Measurements from ENCODE around the gene ARHGEF7.

Gene ARHGEF7

DNA sequence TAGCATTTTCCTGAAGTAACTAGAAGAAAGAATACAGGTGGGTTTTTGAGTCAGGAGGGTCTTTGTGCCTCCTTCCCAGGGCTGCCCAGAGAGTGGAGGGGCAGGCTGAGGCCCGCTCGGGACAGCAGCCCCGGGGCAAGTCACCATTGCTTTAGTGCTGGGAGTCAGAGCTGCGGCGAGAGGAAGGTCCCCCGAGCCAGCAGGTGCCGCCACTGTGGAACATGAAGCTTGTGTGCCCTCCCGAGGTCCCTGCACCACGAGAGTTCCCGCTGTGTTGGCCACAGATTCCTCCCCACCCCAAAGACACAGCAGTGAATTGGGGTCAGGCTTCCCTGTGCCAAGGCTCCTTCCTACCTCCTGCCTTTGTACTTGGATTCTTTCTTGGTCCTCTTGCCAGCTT lies 154.4 kb downstream of the ARHGEF7 start:
- no peak overlapping the region for H3K9ac ChIP-seq (ENCODE audit: low read length)
- H3K27me3 ChIP-seq (ENCODE audit: low read depth, low read length) = no peaks in the 10 kb centered on the region
- H3K36me3 ChIP-seq (replicated peaks; ENCODE audit: low read depth, low read length) = peaks cover 32% of the 10 kb centered on the region
- H2AFZ ChIP-seq (ENCODE audit: low read depth, low read length) = no peak overlapping the region
- no peaks in the 10 kb centered on the region for H3K79me2 ChIP-seq (ENCODE audit: low read length)
- H3K9me3 ChIP-seq (ENCODE audit: insufficient read depth, low read length) = no peaks in the 10 kb centered on the region
- no peak overlapping the region for H3K27ac ChIP-seq (ENCODE audit: low read length)
- no peak overlapping the region for H3K4me2 ChIP-seq (ENCODE audit: low read length)
- H3K4me1 ChIP-seq (ENCODE audit: low read length) = no peaks in the 10 kb centered on the region
- H3K4me3 ChIP-seq (ENCODE audit: low read length) = no peak overlapping the region
- peaks cover 28% of the 10 kb centered on the region; the same call in 1 of the 2 replicates for H4K20me1 ChIP-seq (ENCODE audit: insufficient read depth, low read length)
- TF ChIP-seq CTCF (IDR thresholded peaks at IDR 0.05; ENCODE audit: low read depth, low read length) (no peak), EZH2phosphoT487 (IDR thresholded peaks at IDR 0.05; ENCODE audit: low read depth) (no peak)

GRCh38 chr13:111270126-111270525 lies 155.0 kb downstream of the ARHGEF7 start:
- Histone ChIP-seq H3K79me2 (ENCODE audit: low read length) (no peaks in the 10 kb centered on the region), H3K4me2 (ENCODE audit: low read length) (no peak overlapping the region), H3K36me3 (replicated peaks; ENCODE audit: low read depth, low read length) (peaks cover 34% of the 10 kb centered on the region), H3K27me3 (ENCODE audit: low read depth, low read length) (no peaks in the 10 kb centered on the region), H3K4me3 (ENCODE audit: low read length) (no peak overlapping the region), H3K27ac (ENCODE audit: low read length) (no peak overlapping the region), H3K4me1 (ENCODE audit: low read length) (peaks cover 6% of the 10 kb centered on the region), H2AFZ (ENCODE audit: low read depth, low read length) (no peak overlapping the region), H4K20me1 (ENCODE audit: insufficient read depth, low read length) (peaks cover 28% of the 10 kb centered on the region; the same call in 1 of the 2 replicates), H3K9ac (ENCODE audit: low read length) (no peak overlapping the region), H3K9me3 (ENCODE audit: insufficient read depth, low read length) (no peaks in the 10 kb centered on the region)
- TF ChIP-seq EZH2phosphoT487 (IDR thresholded peaks at IDR 0.05; ENCODE audit: low read depth) (no peak), CTCF (IDR thresholded peaks at IDR 0.05; ENCODE audit: low read depth, low read length) (no peak)

GRCh38 chr13:111270765-111271698 lies 155.9 kb downstream of the ARHGEF7 start:
- H4K20me1 ChIP-seq (ENCODE audit: insufficient read depth, low read length) = peaks cover 23% of the 10 kb centered on the region; the same call in 1 of the 2 replicates
- H3K79me2 ChIP-seq (ENCODE audit: low read length) = no peaks in the 10 kb centered on the region
- no peak overlapping the region for H3K27ac ChIP-seq (ENCODE audit: low read length)
- peaks cover 15% of the 10 kb centered on the region for H3K4me1 ChIP-seq (ENCODE audit: low read length)
- H3K36me3 ChIP-seq (replicated peaks; ENCODE audit: low read depth, low read length) = peaks cover 38% of the 10 kb centered on the region
- H3K4me2 ChIP-seq (ENCODE audit: low read length) = no peak overlapping the region
- no peak for TF ChIP-seq CTCF (IDR thresholded peaks at IDR 0.05; ENCODE audit: low read depth, low read length)
- TF ChIP-seq EZH2phosphoT487 (IDR thresholded peaks at IDR 0.05; ENCODE audit: low read depth) = no peak
- H2AFZ ChIP-seq (ENCODE audit: low read depth, low read length) = no peak overlapping the region
- H3K27me3 ChIP-seq (ENCODE audit: low read depth, low read length) = no peaks in the 10 kb centered on the region
- no peaks in the 10 kb centered on the region for H3K9me3 ChIP-seq (ENCODE audit: insufficient read depth, low read length)
- no peak overlapping the region for H3K9ac ChIP-seq (ENCODE audit: low read length)
- H3K4me3 ChIP-seq (ENCODE audit: low read length) = no peak overlapping the region

- H3K27me3 ChIP-seq (ENCODE audit: low read depth, low read length) = no peaks in the 10 kb centered on the region
- no peak overlapping the region for H3K27ac ChIP-seq (ENCODE audit: low read length)
- H3K79me2 ChIP-seq (ENCODE audit: low read length) = no peaks in the 10 kb centered on the region
- no peak overlapping the region for H3K4me2 ChIP-seq (ENCODE audit: low read length)
- H3K9me3 ChIP-seq (ENCODE audit: insufficient read depth, low read length) = no peaks in the 10 kb centered on the region
- peaks cover 20% of the 10 kb centered on the region for H3K4me1 ChIP-seq (ENCODE audit: low read length)
- no peak overlapping the region for H2AFZ ChIP-seq (ENCODE audit: low read depth, low read length)
- no peak for TF ChIP-seq CTCF (IDR thresholded peaks at IDR 0.05; ENCODE audit: low read depth, low read length)
- TF ChIP-seq EZH2phosphoT487 (IDR thresholded peaks at IDR 0.05; ENCODE audit: low read depth) = no peak
- H3K9ac ChIP-seq (ENCODE audit: low read length) = no peak overlapping the region
- peaks cover 38% of the 10 kb centered on the region for H3K36me3 ChIP-seq (replicated peaks; ENCODE audit: low read depth, low read length)
- H3K4me3 ChIP-seq (ENCODE audit: low read length) = no peak overlapping the region
- H4K20me1 ChIP-seq (ENCODE audit: insufficient read depth, low read length) = peaks cover 16% of the 10 kb centered on the region; the same call in 1 of the 2 replicates
Observed at GRCh38 chr13:111272117-111272516, 157.0 kb downstream of the ARHGEF7 start.

All from OCI-LY3 (cell line).